A549 (cell line): ENCODE results near the gene SH3RF1. TPM values are rescaled to one million over a fixed set of nuclear protein-coding genes. Genes with fewer than 3 reads are reported as not detected.

Experiments used
- ATAC-seq, 2 experiments: fragments of 200-7000 bp in 1 of 2; fragments of >200 bp in 1 of 2; cut with Nextera tagmentation in 1 of 2; cut with Tn5 transposase in 1 of 2; 3 replicates each; pipeline versions ENCODE4 v1.8.0 to v1.9.1; 2018 to 2020; ENCODE audit warnings: mild to moderate bottlenecking in 1 of 2, moderate library complexity in 1 of 2
- CTCF ChIA-PET: fragments of 300-600 bp; sonication (Branson Sonifier 250); formaldehyde crosslinking; extraction: SDS; loops from one replicate; lab custom pipeline; 2021; ENCODE audit warnings: antibody characterized with exemption, inconsistent platforms; lab: Yijun Ruan, JAX
- POLR2A ChIA-PET: fragments of 350-600 bp; formaldehyde crosslinking; extraction: SDS; loops from one replicate; lab custom pipeline; 2021; ENCODE audit warnings: antibody characterized with exemption, inconsistent platforms; lab: Yijun Ruan, JAX
- DNase-seq, 2 experiments: peaks; one replicate each; pipeline versions ENCODE4 v3.0.0 to v3.0.0-alpha.2; 2011 to 2016; ENCODE audit warnings: low read depth in 1 of 2, low spot score in 1 of 2
- FAIRE-seq: peaks from 2 replicates; lab custom pipeline; 2011; peaks lifted over from hg19 to GRCh38; lab: Jason Lieb, UNC
- H3K27ac ChIP-seq, 2 experiments: fragments of >200 bp; sonication (Bioruptor Twin); formaldehyde crosslinking; 3 replicates each; pipeline ENCODE4 v1.5.1; 2016 to 2017
- H3K4me1 ChIP-seq: fragments of >200 bp; sonication (Bioruptor Twin); formaldehyde crosslinking; 3 replicates; pipeline ENCODE4 v1.6.1; 2016
- H3K4me2 ChIP-seq: fragments of >200 bp; sonication (Bioruptor Twin); formaldehyde crosslinking; 3 replicates; pipeline ENCODE4 v1.6.1; 2016
- H3K4me3 ChIP-seq: fragments of >200 bp; sonication (Bioruptor Twin); formaldehyde crosslinking; 3 replicates; pipeline ENCODE4 v1.5.1; 2016
- H3K9me3 ChIP-seq: fragments of >200 bp; sonication (Bioruptor Twin); formaldehyde crosslinking; 3 replicates; pipeline ENCODE4 v1.6.1; 2016
- ATOH8 ChIP-seq: fragments of 250-450 bp; sonication (Bioruptor Pico); IDR thresholded peaks from 2 replicates; pipeline ENCODE4 v1.5.0; 2020; ENCODE audit warnings: low read depth, mild to moderate bottlenecking, moderate library complexity
- BCL3 ChIP-seq: fragments of >200 bp; sonication (Bioruptor Twin); formaldehyde crosslinking; IDR thresholded peaks from 3 replicates; pipeline ENCODE4 v1.6.1; 2016
- BHLHE40 ChIP-seq: IDR thresholded peaks from 2 replicates; pipeline ENCODE4 v1.6.1; 2012; ENCODE audit warnings: low read depth, low read length, inconsistent platforms
- CBX8 ChIP-seq: fragments of 200-600 bp; sonication (generic); IDR thresholded peaks from 2 replicates; pipeline ENCODE4 v1.6.1; 2016
- EHF ChIP-seq: fragments of 250-450 bp; sonication (Bioruptor Pico); IDR thresholded peaks from 2 replicates; pipeline ENCODE4 v1.5.0; 2020; ENCODE audit warnings: mild to moderate bottlenecking
- ELK1 ChIP-seq: fragments of 150-350 bp; IDR thresholded peaks from 2 replicates; pipeline ENCODE4 v1.6.1; 2014; ENCODE audit warnings: low read depth, mild to moderate bottlenecking, low read length
- ESRRA ChIP-seq: fragments of 150-350 bp; IDR thresholded peaks from 2 replicates; pipeline ENCODE4 v1.6.1; 2014; ENCODE audit warnings: mild to moderate bottlenecking, low read length, borderline replicate concordance
- FOSB ChIP-seq: fragments of 250-450 bp; sonication (Bioruptor Pico); IDR thresholded peaks from 2 replicates; pipeline ENCODE4 v1.5.0; 2020; ENCODE audit warnings: mild to moderate bottlenecking, moderate library complexity
- FOSL2 ChIP-seq, 2 experiments: fragments of 450-650 bp in 1 of 2; fragments of >200 bp in 1 of 2; sonication (Bioruptor Twin) in 1 of 2; formaldehyde crosslinking; IDR thresholded peaks; 2 replicates each; pipeline versions ENCODE4 v1.5.0 to v1.6.1; 2016 to 2020; ENCODE audit warnings: mild to moderate bottlenecking in 1 of 2, moderate library complexity in 1 of 2
- FOXS1 ChIP-seq: fragments of 250-450 bp; sonication (Bioruptor Pico); IDR thresholded peaks from 2 replicates; pipeline ENCODE4 v1.5.0; 2020; ENCODE audit warnings: mild to moderate bottlenecking, moderate library complexity
- GATA3 ChIP-seq: IDR thresholded peaks from 2 replicates; pipeline ENCODE4 v1.6.1; 2012; ENCODE audit warnings: borderline replicate concordance
- HOXB5 ChIP-seq: fragments of 250-450 bp; sonication (Bioruptor Pico); IDR thresholded peaks from 2 replicates; pipeline ENCODE4 v1.5.0; 2020; ENCODE audit warnings: mild to moderate bottlenecking, moderate library complexity
- JUN ChIP-seq, 2 experiments: fragments of >200 bp; sonication (Bioruptor Twin); formaldehyde crosslinking; IDR thresholded peaks; 2 replicates in 1 of 2; 3 replicates in 1 of 2; pipeline ENCODE4 v1.6.1; 2016 to 2017
- KDM1A ChIP-seq: fragments of 200-600 bp; sonication (generic); IDR thresholded peaks from 2 replicates; pipeline ENCODE4 v1.6.1; 2016; ENCODE audit warnings: low read depth, mild to moderate bottlenecking
- MAFK ChIP-seq: fragments of 450-650 bp; IDR thresholded peaks from 2 replicates; pipeline ENCODE4 v1.6.1; 2014; ENCODE audit not compliant: partially characterized antibody
- NFE2L2 ChIP-seq: fragments of 150-350 bp; conservative IDR thresholded peaks from 2 replicates; pipeline ENCODE4 v1.6.1; 2014; ENCODE audit warnings: low read length
- NR3C1 ChIP-seq: fragments of >200 bp; sonication (Bioruptor Twin); formaldehyde crosslinking; IDR thresholded peaks from 3 replicates; pipeline ENCODE4 v1.6.1; 2017
- POLR2AphosphoS2 ChIP-seq: conservative IDR thresholded peaks from 2 replicates; pipeline ENCODE4 v1.6.1; 2012; ENCODE audit warnings: low read length, improper control_type of control experiment, inconsistent platforms
- RFX5 ChIP-seq: fragments of 450-650 bp; IDR thresholded peaks from 2 replicates; pipeline ENCODE4 v1.7.1; 2014; ENCODE audit warnings: antibody characterized with exemption, mild to moderate bottlenecking, moderate library complexity
- SREBF2 ChIP-seq: fragments of 450-650 bp; IDR thresholded peaks from 2 replicates; pipeline ENCODE4 v1.6.1; 2014; ENCODE audit warnings: mild to moderate bottlenecking, moderate library complexity
- TFCP2L1 ChIP-seq: fragments of 250-450 bp; sonication (Bioruptor Pico); IDR thresholded peaks from 2 replicates; pipeline ENCODE4 v1.5.0; 2021; ENCODE audit warnings: mild to moderate bottlenecking
- TP53 ChIP-seq: fragments of 250-450 bp; sonication (Bioruptor Pico); IDR thresholded peaks from 2 replicates; pipeline ENCODE4 v1.5.0; 2021; ENCODE audit warnings: mild to moderate bottlenecking, moderate library complexity
- USF2 ChIP-seq: fragments of 450-650 bp; IDR thresholded peaks from 2 replicates; pipeline ENCODE4 v1.6.1; 2014; ENCODE audit warnings: antibody characterized with exemption
- ZC3H11A ChIP-seq: fragments of 450-650 bp; IDR thresholded peaks from 2 replicates; pipeline ENCODE4 v1.6.1; 2014; ENCODE audit warnings: antibody characterized with exemption, mild to moderate bottlenecking
- ZNF302 ChIP-seq: fragments of 250-450 bp; sonication (Bioruptor Pico); IDR thresholded peaks from 2 replicates; pipeline ENCODE4 v1.9.0; 2021; ENCODE audit warnings: inconsistent platforms, mild to moderate bottlenecking, moderate library complexity
- WGBS: methylation state at CpG from one replicate; pipeline ENCODE4 v1.1.6; 2017; ENCODE audit errors: missing lambda C conversion rate; 5-methylcytosine and 5-hydroxymethylcytosine counted together
- polyA plus RNA-seq, 4 experiments: library from polyadenylated mRNA; depleted of rRNA in 3 of 4; stranded (reverse); fragments of >200 nt; fragmentation: RNase III in 1 of 4; extraction: RNeasy Plus Mini Kit Qiagen cat#74134 plus additional on column Dnase treatment in 1 of 4; gene quantifications; 2 replicates in 3 of 4; 3 replicates in 1 of 4; pipeline ENCODE4 v1.2.3, GENCODE V29; 2011 to 2017

SH3RF1 gene
- polyA plus RNA-seq, 2 of the 4 experiments (the other 2 are of a cell fraction): 8.0 to 15.1 TPM

- TF ChIP-seq POLR2AphosphoS2: no peak
- TF ChIP-seq NR3C1: no peak
Measured at GRCh38 chr4:169142906-169143305, 127.8 kb downstream of the SH3RF1 start (continued).

GRCh38 chr4:169142391-169142790 is 128.4 kb downstream of the SH3RF1 start:
- Histone ChIP-seq H3K9me3 (no peaks in the 10 kb centered on the region), H3K27ac (no peak overlapping the region), H3K4me3 (no peak overlapping the region), H3K4me1 (peaks cover 21% of the 10 kb centered on the region), H3K4me2 (no peak overlapping the region)
- FAIRE-seq (no peak), DNase-seq (no peak), ATAC-seq (no peak)
- WGBS: 69% methylated on average over 2 of the region's 2 CpGs
- CTCF ChIA-PET: no interaction called here
- TF ChIP-seq ZNF302 (CRISPR knock-in tag): no peak
- TF ChIP-seq MAFK: peak; percentile 48
- TF ChIP-seq BCL3: no peak
- TF ChIP-seq FOXS1 (CRISPR knock-in tag): no peak
- TF ChIP-seq ESRRA: no peak
- no peak for TF ChIP-seq USF2
- POLR2A ChIA-PET: no interaction called here

GRCh38 chr4:169139021-169139420 is 131.7 kb downstream of the SH3RF1 start:
- ATAC-seq: no peak
- no peak for DNase-seq
- no peaks in the 10 kb centered on the region for H3K9me3 ChIP-seq
- no peak overlapping the region for H3K4me2 ChIP-seq
- TF ChIP-seq ZNF302 (CRISPR knock-in tag) (no peak), TP53 (no peak), BHLHE40 (no peak), RFX5 (no peak), FOSB (CRISPR knock-in tag) (no peak), HOXB5 (CRISPR knock-in tag) (no peak), USF2 (no peak), NFE2L2 (no peak), EHF (no peak), TFCP2L1 (CRISPR knock-in tag) (no peak), JUN (IDR thresholded peaks at IDR 0.05) (no peak), SREBF2 (no peak), ELK1 (no peak), FOSL2 (IDR thresholded peaks at IDR 0.05) (no peak), FOSL2 (CRISPR knock-in tag; IDR thresholded peaks at IDR 0.05) (no peak), GATA3 (no peak), ZC3H11A (no peak), CBX8 (no peak), MAFK (no peak), KDM1A (no peak), ATOH8 (no peak)
- ChIA-PET POLR2A (no interaction called here), CTCF (no interaction called here)
- peaks cover 14% of the 10 kb centered on the region; the same call in 2 of the 3 replicates for H3K4me1 ChIP-seq
- WGBS: 94% methylated on average over 4 of the region's 4 CpGs
- no peak overlapping the region for H3K4me3 ChIP-seq
- no peak for FAIRE-seq
- no peak overlapping the region for H3K27ac ChIP-seq
